ENCODE measurements around the gene SLC25A20. TPM values are rescaled to one million over a fixed set of nuclear protein-coding genes. Genes with fewer than 3 reads are reported as not detected.

The SLC25A20 gene
- polyA plus RNA-seq, 1 donor from 2014 or later = 7.1 TPM

DNA sequence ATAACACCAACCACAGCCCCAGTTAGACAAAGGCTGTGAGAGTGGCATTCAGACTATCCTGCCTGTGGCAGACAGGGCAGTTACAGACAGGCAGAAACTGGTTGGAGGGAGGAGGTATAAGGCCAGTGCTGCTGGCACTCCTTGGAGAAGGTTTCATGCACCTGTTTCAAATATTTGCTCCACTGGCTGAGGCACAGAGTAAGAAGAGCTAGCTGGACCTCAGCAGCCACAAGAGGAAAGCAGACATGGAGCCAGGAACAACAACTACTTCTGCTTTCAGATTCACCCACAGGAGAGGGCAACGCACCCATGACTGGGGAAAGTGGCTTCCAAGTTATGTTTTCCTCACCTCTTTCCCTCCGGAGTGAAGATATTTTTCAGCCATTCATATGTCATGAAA is 39.5 kb downstream of the SLC25A20 start:
- Histone ChIP-seq H3K4me2 (ENCODE audit: low read length) (no peak overlapping the region), H3K9me3 (ENCODE audit: low read length) (no peaks in the 10 kb centered on the region), H3K27ac (ENCODE audit: low read length) (no peak overlapping the region), H3F3A (ENCODE audit: insufficient read depth, low read length, poor library complexity, severe bottlenecking) (no peaks in the 10 kb centered on the region), H3K4me3 (ENCODE audit: low read length) (no peak overlapping the region), H3K9ac (ENCODE audit: low read length) (no peak overlapping the region), H3K36me3 (ENCODE audit: insufficient read depth, low read length) (no peaks in the 10 kb centered on the region), H4K20me1 (ENCODE audit: insufficient read depth) (no peaks in the 10 kb centered on the region), H2AFZ (ENCODE audit: low read depth, low read length) (no peak overlapping the region), H3K9me2 (ENCODE audit: insufficient read depth, low read length) (no peaks in the 10 kb centered on the region), H3K27me3 (ENCODE audit: insufficient read depth, low read depth, low read length) (no peaks in the 10 kb centered on the region), H3K79me2 (replicated peaks; ENCODE audit: insufficient read depth, low read length) (no peaks in the 10 kb centered on the region)
- no peak for TF ChIP-seq SMC3 (conservative IDR thresholded peaks at IDR 0.05; ENCODE audit: poor library complexity)
- TF ChIP-seq MXI1 (conservative IDR thresholded peaks at IDR 0.05; ENCODE audit: poor library complexity, severe bottlenecking) = no peak
- TF ChIP-seq RAD21 (conservative IDR thresholded peaks at IDR 0.05) = no peak
- TF ChIP-seq TAF1 (IDR thresholded peaks at IDR 0.05; ENCODE audit: low read depth) = no peak
- TF ChIP-seq POLR2AphosphoS5 (IDR thresholded peaks at IDR 0.05) = no peak
- TF ChIP-seq EP300 (conservative IDR thresholded peaks at IDR 0.05; ENCODE audit: poor library complexity, severe bottlenecking) = no peak
- TF ChIP-seq, protein P1, sequence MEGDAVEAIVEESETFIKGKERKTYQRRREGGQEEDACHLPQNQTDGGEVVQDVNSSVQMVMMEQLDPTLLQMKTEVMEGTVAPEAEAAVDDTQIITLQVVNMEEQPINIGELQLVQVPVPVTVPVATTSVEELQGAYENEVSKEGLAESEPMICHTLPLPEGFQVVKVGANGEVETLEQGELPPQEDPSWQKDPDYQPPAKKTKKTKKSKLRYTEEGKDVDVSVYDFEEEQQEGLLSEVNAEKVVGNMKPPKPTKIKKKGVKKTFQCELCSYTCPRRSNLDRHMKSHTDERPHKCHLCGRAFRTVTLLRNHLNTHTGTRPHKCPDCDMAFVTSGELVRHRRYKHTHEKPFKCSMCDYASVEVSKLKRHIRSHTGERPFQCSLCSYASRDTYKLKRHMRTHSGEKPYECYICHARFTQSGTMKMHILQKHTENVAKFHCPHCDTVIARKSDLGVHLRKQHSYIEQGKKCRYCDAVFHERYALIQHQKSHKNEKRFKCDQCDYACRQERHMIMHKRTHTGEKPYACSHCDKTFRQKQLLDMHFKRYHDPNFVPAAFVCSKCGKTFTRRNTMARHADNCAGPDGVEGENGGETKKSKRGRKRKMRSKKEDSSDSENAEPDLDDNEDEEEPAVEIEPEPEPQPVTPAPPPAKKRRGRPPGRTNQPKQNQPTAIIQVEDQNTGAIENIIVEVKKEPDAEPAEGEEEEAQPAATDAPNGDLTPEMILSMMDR (IDR thresholded peaks at IDR 0.05; ENCODE audit: poor library complexity, severe bottlenecking) = no peak
- TF ChIP-seq, protein P2, sequence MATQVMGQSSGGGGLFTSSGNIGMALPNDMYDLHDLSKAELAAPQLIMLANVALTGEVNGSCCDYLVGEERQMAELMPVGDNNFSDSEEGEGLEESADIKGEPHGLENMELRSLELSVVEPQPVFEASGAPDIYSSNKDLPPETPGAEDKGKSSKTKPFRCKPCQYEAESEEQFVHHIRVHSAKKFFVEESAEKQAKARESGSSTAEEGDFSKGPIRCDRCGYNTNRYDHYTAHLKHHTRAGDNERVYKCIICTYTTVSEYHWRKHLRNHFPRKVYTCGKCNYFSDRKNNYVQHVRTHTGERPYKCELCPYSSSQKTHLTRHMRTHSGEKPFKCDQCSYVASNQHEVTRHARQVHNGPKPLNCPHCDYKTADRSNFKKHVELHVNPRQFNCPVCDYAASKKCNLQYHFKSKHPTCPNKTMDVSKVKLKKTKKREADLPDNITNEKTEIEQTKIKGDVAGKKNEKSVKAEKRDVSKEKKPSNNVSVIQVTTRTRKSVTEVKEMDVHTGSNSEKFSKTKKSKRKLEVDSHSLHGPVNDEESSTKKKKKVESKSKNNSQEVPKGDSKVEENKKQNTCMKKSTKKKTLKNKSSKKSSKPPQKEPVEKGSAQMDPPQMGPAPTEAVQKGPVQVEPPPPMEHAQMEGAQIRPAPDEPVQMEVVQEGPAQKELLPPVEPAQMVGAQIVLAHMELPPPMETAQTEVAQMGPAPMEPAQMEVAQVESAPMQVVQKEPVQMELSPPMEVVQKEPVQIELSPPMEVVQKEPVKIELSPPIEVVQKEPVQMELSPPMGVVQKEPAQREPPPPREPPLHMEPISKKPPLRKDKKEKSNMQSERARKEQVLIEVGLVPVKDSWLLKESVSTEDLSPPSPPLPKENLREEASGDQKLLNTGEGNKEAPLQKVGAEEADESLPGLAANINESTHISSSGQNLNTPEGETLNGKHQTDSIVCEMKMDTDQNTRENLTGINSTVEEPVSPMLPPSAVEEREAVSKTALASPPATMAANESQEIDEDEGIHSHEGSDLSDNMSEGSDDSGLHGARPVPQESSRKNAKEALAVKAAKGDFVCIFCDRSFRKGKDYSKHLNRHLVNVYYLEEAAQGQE (IDR thresholded peaks at IDR 0.05; ENCODE audit: borderline replicate concordance) = no peak
- TF ChIP-seq EZH2 (IDR thresholded peaks at IDR 0.05; ENCODE audit: borderline replicate concordance, insufficient read depth, low read length, poor library complexity, severe bottlenecking) = no peak

DNA sequence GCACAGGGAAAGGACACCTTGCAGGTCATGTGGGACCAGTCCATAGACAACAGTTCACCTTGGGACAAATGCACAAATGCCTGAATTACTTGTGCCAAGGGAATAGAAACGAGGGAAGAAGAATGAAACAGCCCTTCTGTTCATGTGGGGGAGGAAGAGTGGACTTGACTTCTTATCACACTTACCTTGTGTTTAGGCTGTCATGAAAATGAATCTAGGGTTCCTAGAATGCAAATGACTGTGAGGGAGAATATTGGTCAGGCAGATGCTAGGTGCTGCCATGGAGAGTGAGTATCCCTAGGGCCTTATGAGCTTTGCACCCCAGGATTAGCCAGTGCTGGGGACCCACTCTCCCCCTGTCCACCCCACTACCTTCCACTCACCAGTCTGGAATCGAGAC is 40.0 kb downstream of the SLC25A20 start:
- Histone ChIP-seq H3K27ac (ENCODE audit: low read length) (no peak overlapping the region), H3K4me2 (ENCODE audit: low read length) (no peak overlapping the region), H3K36me3 (ENCODE audit: insufficient read depth, low read length) (no peaks in the 10 kb centered on the region), H3K9me3 (ENCODE audit: low read length) (no peaks in the 10 kb centered on the region), H3F3A (ENCODE audit: insufficient read depth, low read length, poor library complexity, severe bottlenecking) (no peaks in the 10 kb centered on the region), H3K4me3 (ENCODE audit: low read length) (no peak overlapping the region), H3K9ac (ENCODE audit: low read length) (no peak overlapping the region), H3K79me2 (replicated peaks; ENCODE audit: insufficient read depth, low read length) (no peaks in the 10 kb centered on the region), H2AFZ (ENCODE audit: low read depth, low read length) (no peak overlapping the region), H3K27me3 (ENCODE audit: insufficient read depth, low read depth, low read length) (no peaks in the 10 kb centered on the region), H3K9me2 (ENCODE audit: insufficient read depth, low read length) (no peaks in the 10 kb centered on the region), H4K20me1 (ENCODE audit: insufficient read depth) (no peaks in the 10 kb centered on the region)
- TF ChIP-seq SMC3 (conservative IDR thresholded peaks at IDR 0.05; ENCODE audit: poor library complexity) = no peak
- TF ChIP-seq, protein P2 (IDR thresholded peaks at IDR 0.05; ENCODE audit: borderline replicate concordance) = no peak
- no peak for TF ChIP-seq EZH2 (IDR thresholded peaks at IDR 0.05; ENCODE audit: borderline replicate concordance, insufficient read depth, low read length, poor library complexity, severe bottlenecking)
- no peak for TF ChIP-seq MXI1 (conservative IDR thresholded peaks at IDR 0.05; ENCODE audit: poor library complexity, severe bottlenecking)
- TF ChIP-seq, protein P1 (IDR thresholded peaks at IDR 0.05; ENCODE audit: poor library complexity, severe bottlenecking) = no peak
- TF ChIP-seq RAD21 (conservative IDR thresholded peaks at IDR 0.05) = no peak
- TF ChIP-seq TAF1 (IDR thresholded peaks at IDR 0.05; ENCODE audit: low read depth) = no peak
- TF ChIP-seq POLR2AphosphoS5 (IDR thresholded peaks at IDR 0.05) = no peak
- no peak for TF ChIP-seq EP300 (conservative IDR thresholded peaks at IDR 0.05; ENCODE audit: poor library complexity, severe bottlenecking)
